Esophagus muscularis mucosa (tissue), 4 donors: ENCODE results near the gene GRIK4. TPM values are rescaled to one million over a fixed set of nuclear protein-coding genes. Genes with fewer than 3 reads are reported as not detected.

Experiments
- DNase-seq: peaks from one replicate; pipeline ENCODE4 v3.0.0-alpha.2; 2017; ENCODE audit errors: extremely low spot score
- H3K27ac ChIP-seq, 4 donors: fragments of 200-600 bp; sonication (generic); replicated peaks in 1 of 4; 1 replicate in 3 of 4; 2 replicates in 1 of 4; pipeline ENCODE4 v1.5.1; 2016 to 2019; ENCODE audit warnings: mild to moderate bottlenecking in 1 of 4
- H3K27me3 ChIP-seq, 4 donors: fragments of 200-600 bp; sonication (generic); one replicate each; pipeline versions ENCODE4 v1.5.1 to v1.6.0; 2016 to 2019
- H3K36me3 ChIP-seq, 4 donors: fragments of 200-600 bp; sonication (generic); one replicate each; pipeline ENCODE4 v1.5.1; 2016 to 2019
- H3K4me1 ChIP-seq, 4 donors: fragments of 200-600 bp; sonication (generic); one replicate each; pipeline ENCODE4 v1.5.1; 2016 to 2019
- H3K4me3 ChIP-seq, 4 donors: fragments of 200-600 bp; sonication (generic); 1 replicate in 2 of 4; 2 replicates in 2 of 4; pipeline ENCODE4 v1.5.1; 2016 to 2019; ENCODE audit warnings: mild to moderate bottlenecking in 4 of 4, moderate library complexity in 1 of 4
- H3K9me3 ChIP-seq, 4 donors: fragments of 200-600 bp; sonication (generic); 1 replicate in 3 of 4; 2 replicates in 1 of 4; pipeline ENCODE4 v1.5.1; 2016 to 2019
- CTCF ChIP-seq, 3 experiments: fragments of 200-600 bp in 2 of 3; fragments of 450-650 bp in 1 of 3; sonication (generic) in 2 of 3; IDR thresholded peaks; one replicate each; pipeline ENCODE4 v1.5.1; 2017 to 2019; ENCODE audit warnings: antibody characterized with exemption in 3 of 3, mild to moderate bottlenecking in 2 of 3, moderate library complexity in 1 of 3
- EP300 ChIP-seq: sonication (generic); formaldehyde crosslinking; IDR thresholded peaks from one replicate; pipeline ENCODE4 v1.6.1; 2017; ENCODE audit warnings: antibody characterized with exemption
- POLR2A ChIP-seq: fragments of 450-650 bp; IDR thresholded peaks from one replicate; pipeline ENCODE4 v1.6.1; 2017; ENCODE audit warnings: antibody characterized with exemption, moderate library complexity, mild to moderate bottlenecking, low read depth
- POLR2AphosphoS5 ChIP-seq, 2 donors: sonication (generic); formaldehyde crosslinking; IDR thresholded peaks; one replicate each; pipeline ENCODE4 v1.6.1; 2017; ENCODE audit warnings: antibody characterized with exemption in 2 of 2
- WGBS: methylation state at CpG from one replicate; pipeline ENCODE4 v1.1.5; 2018; 5-methylcytosine and 5-hydroxymethylcytosine counted together
- intact Hi-C: fragments of 100-400 bp; cut with DNase I; formaldehyde crosslinking; loops from one replicate; pipeline ENCODE4 v1.15.1; 2023
- total RNA-seq, 4 donors: library from RNA; depleted of rRNA; stranded (reverse); fragments of >200 nt; gene quantifications; one replicate each; pipeline versions ENCODE4 v1.1.0 to v1.2.1, GENCODE V29; 2016

GRIK4 gene
- total RNA-seq, 4 donors from 2014 or later: 0.13 to 0.83 (median 0.43) TPM

GRCh38 chr11:120969993-120970392 is 458.4 kb downstream of the GRIK4 start:
- WGBS: 94% methylated on average over 5 of the region's 6 CpGs
- H3K36me3 ChIP-seq: no peaks in the 10 kb centered on the region
- TF ChIP-seq POLR2A (no peak), EP300 (no peak), CTCF (IDR thresholded peaks at IDR 0.05) (no peak), POLR2AphosphoS5 (IDR thresholded peaks at IDR 0.05) (no peak)
- H3K27ac ChIP-seq: no peak overlapping the region
- H3K27me3 ChIP-seq: peaks cover 0 to 54% (median 0%) of the 10 kb centered on the region in 4 donors
- H3K4me3 ChIP-seq: no peak overlapping the region
- DNase-seq: no peak
- intact Hi-C loops: no loop called here
- H3K9me3 ChIP-seq: no peaks in the 10 kb centered on the region
- no peaks in the 10 kb centered on the region for H3K4me1 ChIP-seq

GRCh38 chr11:120971825-120972224 is 460.3 kb downstream of the GRIK4 start:
- H3K27me3 ChIP-seq: peaks cover 0 to 55% (median 0%) of the 10 kb centered on the region in 4 donors
- intact Hi-C loops: no loop called here
- no peak for DNase-seq
- H3K27ac ChIP-seq: no peak overlapping the region
- no peaks in the 10 kb centered on the region for H3K9me3 ChIP-seq
- TF ChIP-seq CTCF (IDR thresholded peaks at IDR 0.05): no peak
- H3K4me1 ChIP-seq: no peaks in the 10 kb centered on the region
- H3K36me3 ChIP-seq: no peaks in the 10 kb centered on the region
- WGBS: 89% methylated on average over 4 of the region's 4 CpGs
- no peak overlapping the region for H3K4me3 ChIP-seq

GRCh38 chr11:120972621-120973020 is 461.1 kb downstream of the GRIK4 start:
- Histone ChIP-seq H3K4me1 (no peaks in the 10 kb centered on the region), H3K27ac (no peak overlapping the region), H3K9me3 (no peaks in the 10 kb centered on the region), H3K36me3 (no peaks in the 10 kb centered on the region), H3K4me3 (no peak overlapping the region), H3K27me3 (peaks cover 0 to 51% (median 0%) of the 10 kb centered on the region in 4 donors)
- TF ChIP-seq POLR2A (no peak), POLR2AphosphoS5 (IDR thresholded peaks at IDR 0.05) (no peak), CTCF (IDR thresholded peaks at IDR 0.05) (no peak), EP300 (no peak)
- WGBS: 86% methylated on average over 6 of the region's 6 CpGs
- intact Hi-C loops: no loop called here
- no peak for DNase-seq

GRCh38 chr11:120973501-120973900 is 462.0 kb downstream of the GRIK4 start:
- intact Hi-C loops: no loop called here
- no peak for DNase-seq
- H3K9me3 ChIP-seq: no peaks in the 10 kb centered on the region
- H3K27me3 ChIP-seq: peaks cover 0 to 47% (median 0%) of the 10 kb centered on the region in 4 donors
- H3K4me3 ChIP-seq: no peak overlapping the region
- no peaks in the 10 kb centered on the region for H3K36me3 ChIP-seq
- TF ChIP-seq POLR2A: no peak
- TF ChIP-seq EP300: no peak
- no peak for TF ChIP-seq CTCF (IDR thresholded peaks at IDR 0.05)
- TF ChIP-seq POLR2AphosphoS5 (IDR thresholded peaks at IDR 0.05): no peak
- H3K27ac ChIP-seq: no peak overlapping the region
- H3K4me1 ChIP-seq: no peaks in the 10 kb centered on the region
- 82% methylated on average over 7 of the region's 7 CpGs for WGBS

- no peak for DNase-seq
- Histone ChIP-seq H3K27me3 (peaks cover 0 to 47% (median 0%) of the 10 kb centered on the region in 4 donors), H3K4me1 (no peaks in the 10 kb centered on the region), H3K9me3 (no peaks in the 10 kb centered on the region), H3K27ac (no peak overlapping the region), H3K36me3 (no peaks in the 10 kb centered on the region), H3K4me3 (no peak overlapping the region)
- TF ChIP-seq POLR2AphosphoS5 (IDR thresholded peaks at IDR 0.05) (no peak), POLR2A (no peak), CTCF (IDR thresholded peaks at IDR 0.05) (no peak), EP300 (no peak)
- intact Hi-C loops: no loop called here
- WGBS: 65% methylated on average over 9 of the region's 9 CpGs
These were observed 462.9 kb downstream of the GRIK4 start for GRCh38 chr11:120974466-120974865.
